IPS-18a (cell line): ENCODE data around the gene SH3GL3.
A peak's percentile ranks its signal among the peaks of the same experiment; 100 is the strongest.

Source experiments
- H3K27ac ChIP-seq: one replicate; pipeline ENCODE4 v1.5.1; 2013; ENCODE audit warnings: low read length
- H3K27me3 ChIP-seq: one replicate; pipeline ENCODE4 v1.6.1; 2013; ENCODE audit warnings: mild to moderate bottlenecking, low read length; ENCODE audit not compliant: control insufficient read depth, insufficient read depth
- H3K36me3 ChIP-seq: one replicate; pipeline ENCODE4 v1.6.1; 2013; ENCODE audit warnings: low read depth, low read length; ENCODE audit not compliant: control insufficient read depth
- H3K4me1 ChIP-seq: one replicate; pipeline ENCODE4 v1.6.1; 2013; ENCODE audit warnings: low read depth, low read length; ENCODE audit not compliant: control insufficient read depth
- H3K4me3 ChIP-seq: one replicate; pipeline ENCODE4 v1.5.1; 2013; ENCODE audit warnings: low read length
- H3K9ac ChIP-seq: one replicate; pipeline ENCODE4 v1.6.1; 2013; ENCODE audit warnings: mild to moderate bottlenecking, low read length, moderate library complexity
- H3K9me3 ChIP-seq: one replicate; pipeline ENCODE4 v1.6.1; 2013; ENCODE audit warnings: low read depth, low read length; ENCODE audit not compliant: control insufficient read depth

SH3GL3 gene

GRCh38 chr15:83436513-83437158 is 10.5 kb upstream of the SH3GL3 start:
- no peaks in the 10 kb centered on the region for H3K27me3 ChIP-seq

GRCh38 chr15:83443076-83443847 is 3.9 kb upstream of the SH3GL3 start:
- no peak overlapping the region for H3K27ac ChIP-seq
- H3K4me1 ChIP-seq: peaks cover 2% of the 10 kb centered on the region
- H3K9ac ChIP-seq: no peak overlapping the region
- peaks cover 13% of the 10 kb centered on the region for H3K27me3 ChIP-seq
- no peaks in the 10 kb centered on the region for H3K36me3 ChIP-seq
- no peak overlapping the region for H3K4me3 ChIP-seq
- no peaks in the 10 kb centered on the region for H3K9me3 ChIP-seq

More at GRCh38 chr15:83436513-83437158, 10.5 kb upstream of the SH3GL3 start:
- Histone ChIP-seq H3K9me3 (no peaks in the 10 kb centered on the region), H3K36me3 (no peaks in the 10 kb centered on the region), H3K9ac (no peak overlapping the region), H3K4me3 (no peak overlapping the region), H3K4me1 (no peaks in the 10 kb centered on the region), H3K27ac (no peak overlapping the region)

- H3K4me1 ChIP-seq: peaks cover 4% of the 10 kb centered on the region
- H3K36me3 ChIP-seq: no peaks in the 10 kb centered on the region
- H3K9ac ChIP-seq: no peak overlapping the region
- H3K27ac ChIP-seq: no peak overlapping the region
- H3K4me3 ChIP-seq: no peak overlapping the region
- peaks cover 26% of the 10 kb centered on the region for H3K27me3 ChIP-seq
- H3K9me3 ChIP-seq: no peaks in the 10 kb centered on the region
Measured at GRCh38 chr15:83444936-83445335, 2.2 kb upstream of the SH3GL3 start.

- Histone ChIP-seq H3K27ac (no peak overlapping the region), H3K9ac (no peak overlapping the region), H3K36me3 (no peaks in the 10 kb centered on the region), H3K9me3 (no peaks in the 10 kb centered on the region), H3K4me3 (no peak overlapping the region), H3K27me3 (peaks cover 26% of the 10 kb centered on the region), H3K4me1 (peaks cover 4% of the 10 kb centered on the region)
Measured at GRCh38 chr15:83445643-83446042, 1.5 kb upstream of the SH3GL3 start.

- Histone ChIP-seq H3K27ac (no peak overlapping the region), H3K4me1 (peaks cover 4% of the 10 kb centered on the region), H3K36me3 (no peaks in the 10 kb centered on the region), H3K4me3 (peak overlapping the region; percentile 84), H3K9ac (no peak overlapping the region), H3K27me3 (peaks cover 26% of the 10 kb centered on the region), H3K9me3 (no peaks in the 10 kb centered on the region)
Measured at GRCh38 chr15:83446417-83446816, 724 bp upstream of the SH3GL3 start.

GRCh38 chr15:83449250-83449671 is 2.1 kb downstream of the SH3GL3 start:
- Histone ChIP-seq H3K4me1 (peaks cover 4% of the 10 kb centered on the region), H3K27me3 (peaks cover 26% of the 10 kb centered on the region), H3K4me3 (no peak overlapping the region), H3K9ac (no peak overlapping the region), H3K27ac (no peak overlapping the region), H3K36me3 (no peaks in the 10 kb centered on the region), H3K9me3 (no peaks in the 10 kb centered on the region)

- Histone ChIP-seq H3K4me1 (peaks cover 4% of the 10 kb centered on the region), H3K9me3 (no peaks in the 10 kb centered on the region), H3K27me3 (peaks cover 26% of the 10 kb centered on the region), H3K4me3 (no peak overlapping the region), H3K9ac (no peak overlapping the region), H3K27ac (no peak overlapping the region), H3K36me3 (no peaks in the 10 kb centered on the region)
Measured at GRCh38 chr15:83449937-83450506, 2.9 kb downstream of the SH3GL3 start.

GRCh38 chr15:83457149-83457548 is 10.0 kb downstream of the SH3GL3 start:
- H3K36me3 ChIP-seq: no peaks in the 10 kb centered on the region
- H3K4me1 ChIP-seq: no peaks in the 10 kb centered on the region
- H3K27ac ChIP-seq: no peak overlapping the region
- no peak overlapping the region for H3K9ac ChIP-seq
- no peak overlapping the region for H3K4me3 ChIP-seq
- H3K9me3 ChIP-seq: no peaks in the 10 kb centered on the region
- no peaks in the 10 kb centered on the region for H3K27me3 ChIP-seq

GRCh38 chr15:83458381-83458780 is 11.2 kb downstream of the SH3GL3 start:
- Histone ChIP-seq H3K27ac (no peak overlapping the region), H3K36me3 (no peaks in the 10 kb centered on the region), H3K4me1 (no peaks in the 10 kb centered on the region), H3K27me3 (no peaks in the 10 kb centered on the region), H3K4me3 (no peak overlapping the region), H3K9me3 (no peaks in the 10 kb centered on the region), H3K9ac (no peak overlapping the region)

GRCh38 chr15:83462026-83462425 is 14.9 kb downstream of the SH3GL3 start:
- no peaks in the 10 kb centered on the region for H3K9me3 ChIP-seq

GRCh38 chr15:83462953-83463433 is 15.9 kb downstream of the SH3GL3 start:
- Histone ChIP-seq H3K4me3 (no peak overlapping the region), H3K9ac (no peak overlapping the region), H3K9me3 (no peaks in the 10 kb centered on the region), H3K27ac (no peak overlapping the region), H3K27me3 (no peaks in the 10 kb centered on the region), H3K4me1 (no peaks in the 10 kb centered on the region), H3K36me3 (no peaks in the 10 kb centered on the region)

More at GRCh38 chr15:83462026-83462425, 14.9 kb downstream of the SH3GL3 start:
- Histone ChIP-seq H3K9ac (no peak overlapping the region), H3K27ac (no peak overlapping the region), H3K27me3 (no peaks in the 10 kb centered on the region), H3K4me3 (no peak overlapping the region), H3K36me3 (no peaks in the 10 kb centered on the region), H3K4me1 (no peaks in the 10 kb centered on the region)
